Neural cell (in vitro differentiated cells): ENCODE data around the gene ALX4. TPM values are rescaled to one million over a fixed set of nuclear protein-coding genes. Genes with fewer than 3 reads are reported as not detected.

Source experiments
- H2AFZ ChIP-seq: fragments of 200-600, 300-800 bp; sonication (generic), shearing (Covaris generic); 2 replicates; pipeline ENCODE4 v1.6.0; 2014; ENCODE audit warnings: low read depth, mild to moderate bottlenecking, antibody characterized with exemption, low read length, moderate library complexity
- H3F3A ChIP-seq: fragments of 200-600 bp; shearing (Covaris generic); 2 replicates; pipeline ENCODE4 v1.6.1; 2016; ENCODE audit warnings: mild to moderate bottlenecking, moderate library complexity, mixed read lengths, antibody characterized with exemption, low read length; ENCODE audit not compliant: insufficient read depth, poor library complexity, severe bottlenecking
- H3K27ac ChIP-seq: fragments of 200-600, 300-800 bp; sonication (generic), shearing (Covaris generic); 2 replicates; pipeline ENCODE4 v1.5.1; 2014; ENCODE audit warnings: mild to moderate bottlenecking, low read length, moderate library complexity
- H3K27me3 ChIP-seq: fragments of 300-800, 200-600 bp; sonication (generic), shearing (Covaris generic); 2 replicates; pipeline ENCODE4 v1.6.0; 2014; ENCODE audit warnings: mild to moderate bottlenecking, low read depth, low read length, moderate library complexity; ENCODE audit not compliant: insufficient read depth
- H3K36me3 ChIP-seq: fragments of 300-800, 200-600 bp; sonication (generic), shearing (Covaris generic); 2 replicates; pipeline ENCODE4 v1.5.1; 2014; ENCODE audit warnings: mild to moderate bottlenecking, antibody characterized with exemption, low read length, moderate library complexity; ENCODE audit not compliant: insufficient read depth
- H3K4me2 ChIP-seq: fragments of 300-800, 200-600 bp; sonication (generic), shearing (Covaris generic); 2 replicates; pipeline ENCODE4 v1.6.0; 2014; ENCODE audit warnings: mild to moderate bottlenecking, low read length
- H3K4me3 ChIP-seq: fragments of 300-800, 200-600 bp; sonication (generic), shearing (Covaris generic); 2 replicates; pipeline ENCODE4 v1.5.1; 2014; ENCODE audit warnings: mild to moderate bottlenecking, low read length, moderate library complexity
- H3K79me2 ChIP-seq: fragments of 200-600 bp; shearing (Covaris generic); replicated peaks from 2 replicates; pipeline ENCODE4 v1.6.0; 2014; ENCODE audit warnings: mild to moderate bottlenecking, low read length, moderate library complexity; ENCODE audit not compliant: insufficient read depth
- H3K9ac ChIP-seq: fragments of 300-800, 200-600 bp; sonication (generic), shearing (Covaris generic); 2 replicates; pipeline ENCODE4 v1.6.1; 2016; ENCODE audit warnings: mild to moderate bottlenecking, low read length, mixed read lengths
- H3K9me2 ChIP-seq: fragments of 200-600 bp; shearing (Covaris generic); 2 replicates; pipeline ENCODE4 v1.6.1; 2016; ENCODE audit warnings: mild to moderate bottlenecking, low read length, mixed read lengths; ENCODE audit not compliant: insufficient read depth
- H3K9me3 ChIP-seq: fragments of 200-600, 300-800 bp; sonication (generic), shearing (Covaris generic); 2 replicates; pipeline ENCODE4 v1.6.1; 2016; ENCODE audit warnings: mild to moderate bottlenecking, mixed run types, low read length, moderate library complexity, mixed read lengths
- H4K20me1 ChIP-seq: fragments of 200-600 bp; shearing (Covaris generic); 2 replicates; pipeline ENCODE4 v1.6.1; 2016; ENCODE audit warnings: mild to moderate bottlenecking, mixed run types; ENCODE audit not compliant: insufficient read depth
- CTCF ChIP-seq: fragments of 450-650 bp; IDR thresholded peaks from 2 replicates; pipeline ENCODE4 v1.5.1; 2014; ENCODE audit warnings: antibody characterized with exemption, mild to moderate bottlenecking, moderate library complexity; ENCODE audit not compliant: poor library complexity, severe bottlenecking
- EP300 ChIP-seq: fragments of 450-650 bp; conservative IDR thresholded peaks from 2 replicates; pipeline ENCODE4 v1.6.1; 2014; ENCODE audit warnings: antibody characterized with exemption, mild to moderate bottlenecking, moderate library complexity; ENCODE audit not compliant: poor library complexity, severe bottlenecking
- EZH2 ChIP-seq: fragments of 200-600, 300-800 bp; shearing (Covaris generic), sonication (generic); IDR thresholded peaks from 2 replicates; pipeline ENCODE4 v1.6.1; 2014; ENCODE audit warnings: antibody characterized with exemption, low read length, borderline replicate concordance, mild to moderate bottlenecking; ENCODE audit not compliant: insufficient read depth, poor library complexity, severe bottlenecking
- MXI1 ChIP-seq: fragments of 450-650 bp; conservative IDR thresholded peaks from 2 replicates; pipeline ENCODE4 v1.6.1; 2014; ENCODE audit warnings: antibody characterized with exemption, mild to moderate bottlenecking; ENCODE audit not compliant: poor library complexity, severe bottlenecking
- POLR2AphosphoS5 ChIP-seq: IDR thresholded peaks from 2 replicates; pipeline ENCODE4 v1.6.1; 2012
- RAD21 ChIP-seq: fragments of 450-650 bp; conservative IDR thresholded peaks from 2 replicates; pipeline ENCODE4 v1.6.1; 2014; ENCODE audit warnings: antibody characterized with exemption, mild to moderate bottlenecking, moderate library complexity
- REST ChIP-seq: IDR thresholded peaks from 2 replicates; pipeline ENCODE4 v1.6.1; 2012; ENCODE audit warnings: borderline replicate concordance
- SMC3 ChIP-seq: fragments of 450-650 bp; conservative IDR thresholded peaks from 2 replicates; pipeline ENCODE4 v1.6.1; 2014; ENCODE audit warnings: antibody characterized with exemption, mild to moderate bottlenecking, moderate library complexity; ENCODE audit not compliant: poor library complexity
- TAF1 ChIP-seq: IDR thresholded peaks from 2 replicates; pipeline ENCODE4 v1.6.1; 2012; ENCODE audit warnings: low read depth
- polyA plus RNA-seq: library from polyadenylated mRNA; depleted of rRNA; stranded (reverse); fragments of >200 nt; gene quantifications from 2 replicates; pipeline ENCODE4 v1.2.3, GENCODE V29; 2014

The ALX4 gene
- polyA plus RNA-seq, 1 donor from 2014 or later, result not detected

GRCh38 chr11:44286268-44286880 lies 23.6 kb downstream of the ALX4 start:
- no peaks in the 10 kb centered on the region for H3K36me3 ChIP-seq
- H4K20me1 ChIP-seq, result no peaks in the 10 kb centered on the region
- H2AFZ ChIP-seq, result no peak overlapping the region

GRCh38 chr11:44285756-44286155 lies 24.2 kb downstream of the ALX4 start:
- TF ChIP-seq EP300, result no peak
- no peak for TF ChIP-seq TAF1
- TF ChIP-seq MXI1, result no peak
- TF ChIP-seq RAD21, result no peak
- no peaks in the 10 kb centered on the region for H3K27me3 ChIP-seq
- H4K20me1 ChIP-seq, result no peaks in the 10 kb centered on the region
- H3K9me3 ChIP-seq, result no peaks in the 10 kb centered on the region
- no peaks in the 10 kb centered on the region for H3K9me2 ChIP-seq
- no peak overlapping the region for H2AFZ ChIP-seq
- H3K79me2 ChIP-seq, result no peaks in the 10 kb centered on the region
- H3K36me3 ChIP-seq, result no peaks in the 10 kb centered on the region
- H3K27ac ChIP-seq, result no peak overlapping the region
- H3K4me2 ChIP-seq, result no peak overlapping the region
- H3K9ac ChIP-seq, result no peak overlapping the region
- no peak overlapping the region for H3K4me3 ChIP-seq
- H3F3A ChIP-seq, result no peaks in the 10 kb centered on the region

More at GRCh38 chr11:44286268-44286880, 23.6 kb downstream of the ALX4 start:
- Histone ChIP-seq H3K4me3 (no peak overlapping the region), H3K79me2 (no peaks in the 10 kb centered on the region), H3F3A (no peaks in the 10 kb centered on the region), H3K27me3 (no peaks in the 10 kb centered on the region), H3K9me2 (no peaks in the 10 kb centered on the region), H3K9me3 (no peaks in the 10 kb centered on the region), H3K4me2 (no peak overlapping the region), H3K9ac (no peak overlapping the region), H3K27ac (no peak overlapping the region)
- TF ChIP-seq SMC3, result peak; percentile 60
- TF ChIP-seq EP300, result no peak
- TF ChIP-seq RAD21, result peak; percentile 46
- TF ChIP-seq EZH2, result no peak
- TF ChIP-seq CTCF, result peak; percentile 63
- no peak for TF ChIP-seq TAF1
- no peak for TF ChIP-seq POLR2AphosphoS5
- no peak for TF ChIP-seq MXI1
- no peak for TF ChIP-seq REST
